Activated gamma-delta T cell treated with anti-CD3 and anti-CD28 coated beads, Interleukin-2, amount 50 U/mL, for 16 hours (primary cell): ENCODE results near the gene ATG3.
"Not testable (repeated sequence)": the region's sequence is repeated elsewhere in the genome, so short reads cannot be mapped to it uniquely, and the experiment has no call there.

Experiments used
- DNase-seq: peaks from one replicate; pipeline ENCODE4 v3.0.0-alpha.2; 2020; ENCODE audit warnings: low read depth

ATG3 gene

GRCh38 chr3:112497897-112498548 is 63.7 kb downstream of the ATG3 start:
- no peak for DNase-seq

- DNase-seq: no peak
Observed at GRCh38 chr3:112496366-112497067, 65.2 kb downstream of the ATG3 start.

GRCh38 chr3:112494448-112494767 is 67.4 kb downstream of the ATG3 start:
- not testable (repeated sequence) for DNase-seq

GRCh38 chr3:112492124-112492523 is 69.6 kb downstream of the ATG3 start:
- DNase-seq: no peak

GRCh38 chr3:112491373-112491772 is 70.4 kb downstream of the ATG3 start:
- DNase-seq: no peak

- no peak for DNase-seq
Observed at GRCh38 chr3:112489674-112490479, 71.9 kb downstream of the ATG3 start.

GRCh38 chr3:112486811-112487505 is 74.8 kb downstream of the ATG3 start:
- DNase-seq: no peak

- DNase-seq: no peak
Observed at GRCh38 chr3:112484352-112484751, 77.4 kb downstream of the ATG3 start.

- no peak for DNase-seq
Observed at GRCh38 chr3:112482675-112483074, 79.1 kb downstream of the ATG3 start.
